Amygdala (tissue), 56 donors: ENCODE data around the gene ADI1.
A peak's percentile ranks its signal among the peaks of the same experiment; 100 is the strongest.
"Not testable (repeated sequence)": the region's sequence is repeated elsewhere in the genome, so short reads cannot be mapped to it uniquely, and the experiment has no call there.

Experiments used
- DNase-seq, 56 donors: peaks; one replicate each; lab custom pipeline; 2025; lab: John Stamatoyannopoulos, UW

Gene ADI1

DNA sequence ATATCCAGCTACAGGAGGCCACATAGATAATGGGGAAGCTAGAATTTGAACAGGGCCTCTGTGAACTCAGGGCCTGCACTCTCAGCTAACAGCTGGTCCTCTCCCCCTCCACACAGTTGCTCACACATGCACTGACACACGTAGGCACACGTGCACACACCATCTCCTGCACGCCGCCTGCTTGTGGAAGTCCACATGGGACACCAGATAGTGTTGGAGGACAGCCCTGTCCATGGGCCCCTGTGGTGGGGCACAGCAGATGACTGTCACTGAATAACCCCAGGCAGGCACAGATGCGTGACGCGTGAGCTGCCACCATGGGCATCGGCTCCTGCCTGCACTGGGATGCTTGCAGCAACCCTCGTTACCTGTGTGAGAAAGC lies 52.9 kb downstream of the ADI1 start:
- no peak for DNase-seq

DNA sequence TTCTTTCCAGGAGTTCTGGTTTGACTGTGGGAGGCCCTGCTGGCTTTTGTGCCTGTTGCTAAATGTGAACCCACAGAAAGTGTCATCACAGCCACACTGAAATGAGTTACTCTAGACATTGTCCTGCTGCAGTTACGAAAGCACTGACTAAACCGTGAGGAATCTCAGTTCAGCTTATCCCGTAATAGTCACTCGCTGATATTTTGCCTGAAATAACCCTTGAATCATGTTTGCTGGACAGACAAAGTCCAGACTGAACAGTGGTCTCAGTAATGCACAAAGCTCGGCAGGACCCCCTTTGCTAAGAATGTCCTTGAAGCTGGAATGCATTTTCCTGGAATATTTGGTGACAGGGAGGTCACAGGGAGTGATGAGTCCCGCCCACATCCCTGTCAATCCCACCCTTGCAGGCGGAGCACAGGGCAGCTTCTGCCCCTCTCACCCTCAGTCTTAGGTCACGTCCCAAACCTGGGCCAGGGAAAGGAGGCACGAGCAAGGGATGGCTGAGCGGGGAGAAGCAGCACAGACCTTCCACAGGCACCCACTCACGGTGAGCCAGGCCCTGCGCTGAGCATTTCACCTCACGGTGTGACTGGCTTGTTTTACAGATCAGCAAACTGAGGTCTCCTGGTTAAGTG lies 53.4 kb downstream of the ADI1 start:
- no peak for DNase-seq

DNA sequence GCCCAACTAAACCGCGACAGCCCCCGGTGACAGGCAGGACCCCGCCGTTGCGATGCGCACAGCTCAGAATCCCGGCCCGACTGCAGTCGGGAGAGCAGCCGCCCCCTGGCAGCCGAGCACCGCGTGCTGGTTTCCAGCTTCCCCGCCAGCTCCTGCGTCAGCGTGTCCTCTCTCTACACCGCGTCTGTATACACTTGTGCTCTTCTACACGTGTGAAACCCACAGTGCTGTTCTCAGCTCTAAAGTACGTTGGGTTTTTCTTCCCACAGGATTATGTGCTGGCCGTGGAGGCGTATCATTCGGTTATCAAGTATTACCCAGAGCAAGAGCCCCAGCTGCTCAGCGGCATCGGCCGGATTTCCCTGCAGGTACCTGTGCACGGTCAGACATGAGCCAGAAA lies 54.0 kb downstream of the ADI1 start:
- no peak for DNase-seq

DNA sequence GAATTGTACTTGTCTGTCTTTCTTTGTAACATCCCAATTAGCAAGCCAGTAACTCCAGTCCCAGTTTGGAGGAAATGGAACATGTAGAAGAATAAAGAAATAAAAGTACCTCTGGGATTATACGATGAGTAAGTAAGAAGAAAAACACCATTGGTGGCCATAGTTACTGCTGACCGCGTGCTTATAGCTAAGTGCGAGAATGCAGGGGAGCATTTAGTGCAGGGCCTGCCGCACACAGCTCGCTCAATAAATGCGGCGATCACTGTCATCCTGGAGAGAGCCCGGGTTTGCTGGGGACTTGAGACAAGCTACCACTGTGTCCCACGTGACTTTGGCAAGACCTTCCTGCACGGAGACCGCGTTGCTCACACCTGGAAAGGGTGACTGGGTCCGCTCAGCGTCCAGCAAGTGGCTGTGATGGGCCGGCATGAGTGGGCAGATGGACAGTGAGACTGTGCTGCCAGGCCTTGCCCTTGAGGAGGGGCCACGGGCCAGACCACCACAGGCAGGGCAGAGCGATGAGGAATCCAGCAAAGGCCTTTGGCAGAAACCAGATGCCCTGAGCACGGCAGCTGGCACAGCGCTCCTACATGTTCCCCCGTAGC lies 54.8 kb downstream of the ADI1 start:
- no peak for DNase-seq

DNA sequence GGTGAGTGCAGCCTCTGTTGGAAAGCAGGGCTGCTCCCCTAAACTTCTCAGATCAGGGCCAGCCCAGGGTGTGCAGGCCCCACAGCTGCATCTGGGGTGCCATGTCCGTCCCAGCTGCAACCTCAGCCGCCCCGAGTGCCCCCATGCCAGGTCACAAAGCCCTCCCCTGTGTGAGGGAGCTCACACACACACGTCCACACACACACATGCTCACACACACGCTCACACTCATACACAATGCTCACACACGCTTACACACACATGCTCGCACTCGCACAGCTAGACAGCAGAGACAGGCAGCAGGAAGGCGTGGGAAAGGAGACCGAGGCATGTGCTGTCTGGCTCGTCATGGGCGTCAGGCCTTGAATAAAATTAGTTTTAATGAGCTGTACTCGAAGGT lies 55.4 kb downstream of the ADI1 start:
- no peak for DNase-seq

DNA sequence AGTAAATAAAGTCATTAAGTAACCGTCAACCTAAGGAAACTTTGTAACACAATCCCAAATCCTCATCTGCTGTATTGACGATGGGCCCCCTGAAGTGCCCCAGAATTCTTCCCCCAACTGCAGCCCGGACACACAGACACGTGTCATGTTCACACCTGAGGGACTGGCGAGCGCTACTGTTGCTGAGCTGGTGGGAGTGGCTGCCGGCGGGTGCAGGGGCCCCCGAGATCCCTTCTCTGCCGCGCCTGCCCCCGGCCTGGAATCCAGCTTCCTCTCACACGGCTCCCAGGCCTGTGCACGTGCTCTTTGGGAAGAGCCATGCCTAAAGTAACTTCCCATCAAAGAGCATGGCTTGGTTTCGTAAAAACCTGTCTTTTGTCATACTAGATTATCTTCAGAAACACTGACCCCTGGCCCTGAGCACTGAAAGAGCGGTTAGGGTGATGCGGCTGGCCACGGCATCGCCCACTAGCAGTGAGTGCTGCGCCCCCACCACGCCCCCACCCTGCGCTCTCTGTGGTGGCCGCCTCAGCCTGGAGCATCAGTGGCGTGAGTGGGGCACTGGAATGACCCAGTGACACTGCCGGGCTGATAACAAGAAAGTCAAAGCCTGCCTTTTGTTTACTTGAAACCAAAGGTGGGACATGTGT lies 56.0 kb downstream of the ADI1 start:
- DNase-seq, result no peak

DNA sequence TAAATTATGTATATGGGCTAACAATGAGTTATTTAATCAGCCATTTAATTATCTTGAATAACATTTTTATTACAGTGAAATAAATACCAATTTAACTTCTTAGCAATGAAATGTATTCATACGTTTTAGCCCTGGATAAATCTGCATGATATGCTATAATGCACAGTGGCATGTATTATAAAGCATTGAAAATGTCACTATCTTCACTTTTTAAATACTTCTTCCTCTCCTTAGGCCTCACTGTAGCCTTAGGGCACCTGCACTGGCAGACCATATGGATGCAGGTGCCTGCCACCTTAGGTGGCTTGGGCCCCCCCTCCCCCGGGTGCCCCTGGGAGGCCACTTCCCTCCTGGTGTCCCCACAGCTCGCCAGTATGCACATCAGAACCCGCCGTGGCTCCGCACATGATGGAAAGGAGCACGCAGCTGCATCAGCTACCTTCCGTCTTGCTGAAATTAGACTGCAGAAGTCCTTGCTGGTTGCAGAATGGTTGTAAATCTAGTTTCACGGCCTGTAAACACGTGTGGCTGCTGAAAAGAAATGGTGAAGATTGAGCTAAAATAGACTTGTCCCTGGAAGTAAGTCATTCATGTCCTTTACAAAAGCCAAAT lies 56.7 kb downstream of the ADI1 start:
- DNase-seq, result no peak

DNA sequence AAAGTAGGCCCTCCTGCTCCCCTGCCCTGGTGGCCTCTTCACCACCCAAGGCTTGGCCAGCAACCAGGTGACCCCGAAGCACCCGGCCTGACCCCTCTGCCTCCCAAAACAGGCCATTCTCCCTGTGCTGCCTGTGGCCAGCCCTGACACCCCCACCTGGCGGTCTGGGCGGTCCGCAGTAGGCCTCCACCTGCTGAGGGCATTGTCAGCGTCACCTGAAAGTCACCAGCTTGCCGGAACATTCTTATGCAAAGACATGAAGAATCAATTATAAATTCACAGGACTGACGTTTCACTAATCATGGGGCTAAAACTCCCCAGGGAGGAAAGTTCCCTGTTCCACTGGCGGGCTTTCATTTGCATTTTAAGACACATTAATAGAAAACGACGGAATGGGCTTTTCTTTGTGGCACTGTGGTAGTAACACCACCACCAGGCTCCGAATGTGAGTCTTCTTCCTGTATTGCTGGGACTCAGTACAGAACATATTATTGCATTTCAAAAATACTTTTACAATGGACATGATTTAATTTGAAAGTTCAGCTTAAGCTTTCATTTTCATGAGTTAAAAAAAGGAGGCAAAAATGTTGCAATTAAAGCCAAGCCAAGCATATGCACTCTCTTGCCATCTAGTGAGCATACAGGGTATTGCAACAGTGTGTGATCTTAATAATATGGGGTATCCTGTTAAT lies 57.4 kb downstream of the ADI1 start:
- DNase-seq, result peak in 3 of 56 donors; percentile 27 to 73 (median 58)

DNA sequence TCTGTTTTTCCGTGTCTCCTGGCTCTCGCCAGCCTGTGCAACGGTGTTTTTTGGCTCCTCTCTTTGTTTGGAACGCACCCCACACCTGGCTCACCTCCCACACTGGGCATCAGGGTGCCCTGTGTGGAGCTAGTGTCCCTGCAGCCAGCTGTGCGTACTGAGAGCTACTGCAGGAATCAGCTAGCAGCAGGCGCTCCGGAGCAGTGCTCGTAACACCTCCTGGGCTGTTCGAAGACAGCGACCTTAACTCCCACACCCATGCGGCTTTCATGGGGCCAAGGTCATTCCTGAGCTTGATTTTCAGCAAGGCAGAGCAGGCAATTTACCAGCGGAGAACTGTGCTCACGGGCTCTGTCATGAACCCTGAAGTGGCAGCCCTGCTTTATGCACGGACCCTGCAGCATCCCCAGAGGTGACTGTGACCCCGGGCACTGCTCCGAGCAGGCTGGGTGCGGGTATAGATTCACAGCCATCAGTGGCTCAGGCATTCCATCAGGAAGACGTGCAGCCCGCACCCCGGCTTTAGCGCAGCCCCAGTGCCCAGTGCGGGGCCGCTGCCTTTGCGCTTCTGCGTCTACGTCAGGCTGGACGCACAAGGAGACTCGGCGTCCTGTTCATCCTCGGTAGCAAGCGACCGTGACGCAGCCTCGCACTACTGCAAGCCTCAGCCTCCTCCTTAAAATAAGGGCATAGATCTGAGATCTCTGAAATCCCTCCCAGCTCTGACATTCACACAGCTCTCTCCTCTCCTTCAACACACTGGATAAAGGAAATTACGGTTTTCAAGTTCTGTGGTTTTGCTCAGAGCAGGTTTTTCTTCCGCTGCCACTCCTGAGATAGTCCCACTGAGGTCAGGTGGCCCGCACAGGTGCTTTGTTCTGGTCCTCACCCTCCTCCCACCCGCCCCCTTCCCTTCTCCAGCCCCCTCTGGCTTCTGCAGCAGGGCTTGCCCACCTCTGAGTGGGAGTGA lies 58.2 kb downstream of the ADI1 start:
- DNase-seq, result no peak

DNA sequence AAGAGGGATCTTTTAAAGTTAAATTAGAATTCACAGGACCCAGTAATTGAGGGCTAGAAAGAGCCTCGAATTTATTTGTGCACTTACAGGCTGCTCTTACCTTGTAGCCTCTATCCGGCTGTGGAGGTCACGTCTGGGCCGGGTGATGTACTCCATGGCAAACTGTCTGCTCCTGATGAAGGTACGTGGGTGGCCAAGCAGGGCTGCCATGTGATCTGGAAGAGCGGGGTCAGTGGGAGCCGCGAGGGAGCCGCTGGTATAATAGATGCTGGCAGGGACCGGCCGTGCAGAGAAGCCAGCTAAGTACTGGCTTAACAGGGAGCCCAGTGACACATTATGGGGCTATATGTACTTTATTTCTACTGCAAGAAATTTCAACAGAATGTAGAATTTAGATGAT lies 59.2 kb downstream of the ADI1 start:
- no peak for DNase-seq

DNA sequence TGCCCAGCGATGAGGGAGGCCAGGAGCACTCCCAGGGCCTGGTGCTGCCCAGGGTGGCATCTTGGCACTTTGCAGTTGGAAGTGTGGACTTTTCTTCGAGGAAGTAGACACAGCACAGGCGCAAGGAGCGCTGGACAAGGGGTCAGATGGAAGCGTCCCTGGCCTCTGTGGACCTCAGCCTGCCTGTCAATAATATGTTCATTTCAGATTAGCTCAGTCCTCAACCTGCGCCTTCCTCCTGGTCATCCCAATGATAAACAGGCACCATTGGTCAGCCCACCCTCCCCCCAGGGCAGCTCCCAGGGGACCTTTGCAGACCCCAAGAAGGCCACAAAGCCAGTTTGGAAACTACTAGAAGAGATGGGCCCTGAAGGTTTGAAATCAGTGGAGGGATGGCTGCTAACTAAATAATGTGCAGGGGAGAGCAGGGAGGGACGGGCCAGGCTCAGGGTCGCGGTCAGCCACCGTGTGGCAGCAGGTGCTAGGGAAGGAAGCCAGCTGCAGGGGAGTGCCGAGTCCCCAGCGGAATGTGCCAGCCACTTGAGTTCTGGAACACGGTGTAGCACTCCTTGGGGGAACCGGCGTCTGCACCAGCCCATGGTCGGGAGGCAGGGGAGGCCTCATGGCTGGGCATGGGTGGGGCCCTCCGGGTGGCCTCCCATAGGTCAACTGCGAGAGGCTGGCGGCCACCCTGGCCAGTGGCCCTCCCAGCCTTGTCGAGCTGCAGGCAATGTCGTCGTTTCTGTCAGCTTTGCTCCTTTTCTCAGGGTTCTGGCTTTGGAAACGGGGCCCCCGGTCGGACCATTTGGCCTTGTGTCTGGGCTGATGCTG lies 59.9 kb downstream of the ADI1 start:
- no peak for DNase-seq

DNA sequence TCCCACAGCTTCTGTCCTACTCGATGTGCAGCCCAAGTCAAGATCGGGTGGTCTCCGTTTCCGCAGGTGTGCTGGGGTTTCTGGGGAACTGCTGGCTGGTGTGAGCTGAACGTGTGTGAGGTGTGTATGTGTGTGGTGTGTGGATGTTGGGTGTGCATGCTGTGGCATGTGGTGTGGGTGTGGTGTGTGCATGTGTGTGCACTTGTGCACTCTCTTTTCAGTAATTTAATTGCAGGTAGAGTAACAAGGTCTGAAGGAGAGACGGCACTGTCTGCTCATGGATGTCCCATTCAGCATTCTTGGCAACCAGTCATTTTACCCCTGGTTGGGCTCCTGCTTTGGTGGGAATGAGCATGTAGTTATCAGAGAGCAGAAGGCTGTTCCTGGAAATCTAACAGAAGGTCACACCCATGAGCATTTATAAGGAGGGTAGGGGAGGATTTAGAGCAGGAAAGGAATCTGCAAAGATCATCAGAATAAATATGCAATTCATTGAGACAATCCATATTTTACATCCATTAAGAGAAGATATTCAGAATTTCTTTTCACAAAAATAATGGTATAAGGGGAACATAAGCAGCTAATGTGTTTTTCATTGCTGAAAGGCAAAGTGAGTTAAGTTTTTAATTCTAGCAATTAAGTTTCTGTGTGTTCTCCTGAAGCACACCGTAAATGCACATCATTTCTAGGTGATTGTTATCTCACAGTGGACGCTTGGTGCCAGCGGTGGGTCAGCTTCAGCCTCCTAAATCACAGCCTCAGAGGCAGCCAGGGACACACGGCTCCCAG lies 60.7 kb downstream of the ADI1 start:
- DNase-seq, result no peak

DNA sequence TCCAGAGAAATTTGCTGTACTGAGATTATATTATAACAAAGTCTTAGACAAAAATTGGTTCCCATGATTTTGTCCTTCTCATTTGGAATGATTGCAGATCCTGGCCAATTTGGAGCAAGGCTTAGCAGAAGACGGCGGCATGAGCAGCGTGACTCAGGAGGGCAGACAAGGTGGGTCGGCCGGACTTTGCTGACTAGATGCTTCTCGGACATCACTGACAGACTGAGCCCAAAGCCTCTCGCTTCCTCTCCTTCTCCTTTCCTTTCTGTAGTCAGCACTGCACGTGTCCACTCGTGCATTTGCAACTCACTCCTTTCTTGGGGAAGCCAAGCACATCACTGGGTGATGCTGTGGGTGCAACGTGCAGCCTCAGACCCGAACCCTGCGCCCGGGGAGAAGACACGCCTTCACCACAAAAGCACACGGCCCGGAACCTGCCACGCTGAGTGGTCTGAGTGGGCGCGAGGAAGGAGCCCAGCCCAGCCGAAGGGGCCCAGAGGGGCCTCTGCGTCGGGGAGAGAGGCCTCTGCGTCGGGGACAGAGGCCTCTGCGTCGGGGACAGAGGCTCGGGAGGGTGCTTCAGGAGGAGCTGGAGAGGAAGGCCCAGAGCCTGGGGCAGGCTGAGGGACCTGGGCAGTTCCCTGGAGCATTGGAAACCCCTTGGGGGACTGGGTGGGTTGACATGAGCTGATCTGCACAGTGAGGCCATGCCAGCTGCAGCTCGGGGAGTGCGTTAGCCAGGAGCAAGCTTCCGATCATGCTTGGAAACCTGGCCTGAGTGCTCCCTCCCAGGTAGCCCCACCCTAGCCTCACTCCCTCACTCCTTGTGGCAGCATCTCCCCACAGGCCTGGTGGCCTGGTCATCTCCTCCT lies 61.6 kb downstream of the ADI1 start:
- no peak for DNase-seq

DNA sequence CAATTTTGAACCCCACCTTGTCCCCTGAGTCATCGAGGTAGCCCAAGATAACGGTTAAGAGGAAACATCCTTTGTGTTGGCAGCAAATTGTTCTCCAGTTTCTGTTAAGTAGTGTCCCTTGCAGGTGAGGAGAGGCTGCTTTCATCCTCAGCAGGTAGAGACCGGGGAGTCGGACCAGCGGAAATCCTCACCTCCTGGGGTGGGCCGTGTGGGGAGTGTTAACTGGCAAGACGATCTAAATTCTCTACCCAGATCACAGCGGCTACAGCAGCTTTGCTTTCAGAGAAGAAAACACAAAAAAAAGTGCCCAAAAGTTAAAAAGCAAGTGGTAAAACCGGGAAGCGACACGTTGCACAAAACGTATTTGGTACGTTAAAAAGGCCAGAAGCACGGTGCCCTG lies 63.2 kb downstream of the ADI1 start:
- DNase-seq, result no peak

DNA sequence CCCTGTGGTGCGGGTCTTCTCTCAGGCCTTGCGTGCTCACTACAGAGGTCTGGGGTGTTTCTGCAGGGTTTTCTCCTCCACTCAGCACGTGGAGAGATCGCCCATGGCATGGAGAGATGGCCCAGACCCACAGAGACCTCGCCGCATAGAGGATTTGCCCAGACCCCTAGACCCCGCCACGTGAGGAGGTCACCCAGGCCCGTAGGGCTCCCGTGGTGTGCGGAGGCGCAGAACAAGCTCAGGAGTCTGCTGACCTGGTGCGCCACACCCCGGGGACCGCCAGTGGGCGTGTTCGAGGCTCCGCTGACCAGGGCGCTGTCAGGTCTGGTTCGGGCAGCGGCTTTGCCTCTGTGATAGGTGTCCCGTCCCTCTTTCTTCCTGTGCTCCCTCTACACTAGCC lies 64.5 kb downstream of the ADI1 start:
- no peak for DNase-seq

DNA sequence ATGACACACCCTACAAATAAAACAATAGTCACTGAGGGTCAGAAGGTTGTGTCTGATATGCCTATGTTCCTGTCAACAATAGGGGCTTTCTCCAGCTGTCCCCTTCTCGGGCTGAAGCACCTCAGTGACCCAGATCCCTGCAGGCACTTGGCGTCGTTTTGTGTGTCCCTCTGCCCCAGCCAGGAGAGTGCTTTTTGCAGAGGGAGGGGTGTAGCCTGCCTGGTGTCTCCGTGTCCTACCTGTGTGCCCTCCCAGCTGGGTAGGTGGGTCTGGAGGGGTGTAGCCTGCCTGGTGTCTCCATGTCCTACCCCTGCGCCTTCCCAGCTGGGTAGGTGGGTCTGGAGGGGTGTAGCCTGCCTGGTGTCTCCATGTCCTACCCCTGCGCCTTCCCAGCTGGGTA lies 65.3 kb downstream of the ADI1 start:
- DNase-seq, result not testable (repeated sequence)
